GM19035 (cell line): ENCODE data around the gene FAM3D.
A peak's percentile ranks its signal among the peaks of the same experiment; 100 is the strongest.

Source experiments
- ATAC-seq: cut with Tn5 transposase; IDR thresholded peaks from one replicate; pipeline ENCODE4 v1.9.1; 2021; ENCODE audit not compliant: unreplicated experiment

Gene FAM3D

GRCh38 chr3:58603606-58604005, 63.0 kb downstream of the FAM3D start:
- no peak for ATAC-seq

- no peak for ATAC-seq
Measured at GRCh38 chr3:58597770-58598310, 68.7 kb downstream of the FAM3D start.

- ATAC-seq, result no peak
Measured at GRCh38 chr3:58596834-58597518, 69.6 kb downstream of the FAM3D start.

- no peak for ATAC-seq
Measured at GRCh38 chr3:58594117-58594516, 72.5 kb downstream of the FAM3D start.

GRCh38 chr3:58591517-58592510, 74.8 kb downstream of the FAM3D start:
- no peak for ATAC-seq

GRCh38 chr3:58588030-58588614, 78.5 kb downstream of the FAM3D start:
- no peak for ATAC-seq

GRCh38 chr3:58586776-58587192, 79.8 kb downstream of the FAM3D start:
- no peak for ATAC-seq

GRCh38 chr3:58585994-58586393, 80.6 kb downstream of the FAM3D start:
- no peak for ATAC-seq

GRCh38 chr3:58585005-58585786, 81.4 kb downstream of the FAM3D start:
- ATAC-seq, result peak; percentile 88

- ATAC-seq, result no peak
Measured at GRCh38 chr3:58584690-58585004, 81.9 kb downstream of the FAM3D start.
